Measurements from ENCODE around the gene FTHL17. TPM values are rescaled to one million over a fixed set of nuclear protein-coding genes. Genes with fewer than 3 reads are reported as not detected.

Gene FTHL17
- total and polyA plus RNA-seq, 2 experiments from 2014 or later = not detected

- Histone ChIP-seq H3K27ac (no peak overlapping the region), H3K27me3 (no peaks in the 10 kb centered on the region), H3K79me2 (no peaks in the 10 kb centered on the region), H3K36me3 (replicated peaks; ENCODE audit: insufficient read depth, low read depth) (no peaks in the 10 kb centered on the region), H2AFZ (no peak overlapping the region), H3K9me3 (ENCODE audit: low read depth) (no peaks in the 10 kb centered on the region), H3K4me1 (ENCODE audit: insufficient read depth) (no peaks in the 10 kb centered on the region), H3K9me2 (replicated peaks; ENCODE audit: insufficient read depth) (no peaks in the 10 kb centered on the region), H4K20me1 (ENCODE audit: insufficient read depth, poor library complexity, severe bottlenecking) (no peaks in the 10 kb centered on the region), H3K4me2 (no peak overlapping the region), H3K4me3 (no peak overlapping the region)
- DNase-seq (ENCODE audit: low spot score) = no peak
- WGBS (ENCODE audit: low lambda C conversion rate, missing lambda C conversion rate) = 83% methylated on average over 1 of the region's 1 CpG
- TF ChIP-seq EZH2phosphoT487 (IDR thresholded peaks at IDR 0.05; ENCODE audit: low read depth, severe bottlenecking, unreplicated experiment) = no peak
- no peak for TF ChIP-seq EZH2 (IDR thresholded peaks at IDR 0.05; ENCODE audit: borderline replicate concordance)
- TF ChIP-seq CTCF (IDR thresholded peaks at IDR 0.05; ENCODE audit: poor library complexity) = no peak
Measured at GRCh38 chrX:31024866-31025265, 47.0 kb downstream of the FTHL17 start.

GRCh38 chrX:31021537-31021936 is 50.3 kb downstream of the FTHL17 start:
- H3K79me2 ChIP-seq = no peaks in the 10 kb centered on the region
- no peak overlapping the region for H2AFZ ChIP-seq
- H3K36me3 ChIP-seq (replicated peaks; ENCODE audit: insufficient read depth, low read depth) = no peaks in the 10 kb centered on the region
- H3K27me3 ChIP-seq = no peaks in the 10 kb centered on the region
- no peak overlapping the region for H3K4me3 ChIP-seq
- no peaks in the 10 kb centered on the region for H4K20me1 ChIP-seq (ENCODE audit: insufficient read depth, poor library complexity, severe bottlenecking)
- TF ChIP-seq EZH2phosphoT487 (IDR thresholded peaks at IDR 0.05; ENCODE audit: low read depth, severe bottlenecking, unreplicated experiment) (no peak), CTCF (IDR thresholded peaks at IDR 0.05; ENCODE audit: poor library complexity) (no peak), EZH2 (IDR thresholded peaks at IDR 0.05; ENCODE audit: borderline replicate concordance) (no peak)
- no peak overlapping the region for H3K27ac ChIP-seq
- WGBS (ENCODE audit: low lambda C conversion rate, missing lambda C conversion rate) = 56% methylated on average over 2 of the region's 2 CpGs
- H3K9me2 ChIP-seq (replicated peaks; ENCODE audit: insufficient read depth) = no peaks in the 10 kb centered on the region
- H3K9me3 ChIP-seq (ENCODE audit: low read depth) = no peaks in the 10 kb centered on the region
- H3K4me2 ChIP-seq = no peak overlapping the region
- H3K4me1 ChIP-seq (ENCODE audit: insufficient read depth) = no peaks in the 10 kb centered on the region
- DNase-seq (ENCODE audit: low spot score) = no peak

Other genes starting within 250 kb of the FTHL17 start
- 66.3 and 79.1 TPM in 2 replicates for gene TAB3, start 182.8 kb downstream of the FTHL17 start, total RNA-seq
- gene TAB3, start 182.8 kb downstream of the FTHL17 start, polyA plus RNA-seq = 17.4 and 18.9 TPM in 2 replicates